Measurements from ENCODE around the gene CDC14A. TPM values are rescaled to one million over a fixed set of nuclear protein-coding genes. Genes with fewer than 3 reads are reported as not detected.

CDC14A gene
- total RNA-seq, 1 donor from 2014 or later: 6.3 TPM

DNA sequence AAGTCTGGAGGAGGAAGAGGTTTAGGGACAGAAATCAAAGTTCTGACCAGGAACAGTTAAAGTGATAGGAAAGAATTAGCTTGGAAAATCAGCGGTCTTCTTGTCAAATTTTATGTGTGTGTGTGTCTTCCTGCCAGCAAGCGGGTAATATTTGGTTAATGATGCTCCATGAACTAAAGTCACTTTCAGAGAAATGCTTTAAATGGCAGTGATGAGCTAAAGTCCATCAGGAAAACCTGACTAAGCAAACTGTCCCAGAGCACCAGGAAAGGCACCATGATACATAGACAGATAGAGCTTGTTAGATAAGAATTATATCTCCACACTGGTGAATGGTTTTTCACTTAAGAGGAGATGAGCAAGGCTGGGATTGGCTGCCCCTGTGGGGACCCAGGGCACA lies 10.0 kb upstream of the CDC14A start:
- Mint-ChIP-seq H3K36me3 (ENCODE audit: low read depth, unreplicated experiment) (no peaks in the 10 kb centered on the region), H3K9me3 (ENCODE audit: unreplicated experiment) (no peaks in the 10 kb centered on the region), H3K4me3 (ENCODE audit: unreplicated experiment) (no peak overlapping the region), H3K4me1 (ENCODE audit: low read depth, unreplicated experiment) (no peaks in the 10 kb centered on the region), H3K27ac (ENCODE audit: unreplicated experiment) (no peak overlapping the region), H3K27me3 (ENCODE audit: low read depth, unreplicated experiment) (peaks cover 5% of the 10 kb centered on the region)
- Histone ChIP-seq H3K27me3 (ENCODE audit: insufficient read depth, low read length) (no peaks in the 10 kb centered on the region), H3K9me3 (ENCODE audit: insufficient read depth, low read depth, low read length) (no peaks in the 10 kb centered on the region), H3K9ac (ENCODE audit: low read length) (no peak overlapping the region), H4K20me1 (ENCODE audit: insufficient read depth, low read length) (no peaks in the 10 kb centered on the region), H2AFZ (ENCODE audit: low read depth, low read length) (no peak overlapping the region), H3K4me2 (ENCODE audit: low read length) (no peak overlapping the region), H3K4me3 (ENCODE audit: insufficient read depth, low read depth, low read length) (no peak overlapping the region), H3K4me1 (ENCODE audit: insufficient read depth, low read length) (no peaks in the 10 kb centered on the region), H3K27ac (ENCODE audit: low read depth, low read length) (no peak overlapping the region), H3K36me3 (ENCODE audit: insufficient read depth, low read length) (no peaks in the 10 kb centered on the region), H3K79me2 (ENCODE audit: insufficient read depth, low read length) (no peaks in the 10 kb centered on the region)
- TF ChIP-seq CTCF (IDR thresholded peaks at IDR 0.05; ENCODE audit: insufficient read depth, low read depth, low read length): no peak
- TF ChIP-seq EZH2 (IDR thresholded peaks at IDR 0.05; ENCODE audit: insufficient read depth, low read length): no peak
- no peak for DNase-seq (ENCODE audit: low read depth)
- no peak for FAIRE-seq

- H3K79me2 ChIP-seq (ENCODE audit: insufficient read depth, low read length): no peaks in the 10 kb centered on the region
- no peak overlapping the region for H3K9ac ChIP-seq (ENCODE audit: low read length)
- no peaks in the 10 kb centered on the region for H3K4me1 ChIP-seq (ENCODE audit: insufficient read depth, low read length)
- no peak overlapping the region for H3K4me3 ChIP-seq (ENCODE audit: insufficient read depth, low read depth, low read length)
- H3K36me3 ChIP-seq (ENCODE audit: insufficient read depth, low read length): no peaks in the 10 kb centered on the region
- H3K9me3 ChIP-seq (ENCODE audit: insufficient read depth, low read depth, low read length): no peaks in the 10 kb centered on the region
- no peaks in the 10 kb centered on the region for H4K20me1 ChIP-seq (ENCODE audit: insufficient read depth, low read length)
- TF ChIP-seq CTCF (IDR thresholded peaks at IDR 0.05; ENCODE audit: insufficient read depth, low read depth, low read length) (no peak), EZH2 (IDR thresholded peaks at IDR 0.05; ENCODE audit: insufficient read depth, low read length) (no peak)
- DNase-seq (ENCODE audit: low read depth) (no peak), FAIRE-seq (no peak)
- no peaks in the 10 kb centered on the region for H3K9me3 Mint-ChIP-seq (ENCODE audit: unreplicated experiment)
- H2AFZ ChIP-seq (ENCODE audit: low read depth, low read length): no peak overlapping the region
- no peaks in the 10 kb centered on the region for H3K4me1 Mint-ChIP-seq (ENCODE audit: low read depth, unreplicated experiment)
- H3K27me3 Mint-ChIP-seq (ENCODE audit: low read depth, unreplicated experiment): peaks cover 5% of the 10 kb centered on the region
- no peak overlapping the region for H3K4me2 ChIP-seq (ENCODE audit: low read length)
- no peak overlapping the region for H3K4me3 Mint-ChIP-seq (ENCODE audit: unreplicated experiment)
- H3K27me3 ChIP-seq (ENCODE audit: insufficient read depth, low read length): no peaks in the 10 kb centered on the region
- no peak overlapping the region for H3K27ac Mint-ChIP-seq (ENCODE audit: unreplicated experiment)
- no peak overlapping the region for H3K27ac ChIP-seq (ENCODE audit: low read depth, low read length)
- H3K36me3 Mint-ChIP-seq (ENCODE audit: low read depth, unreplicated experiment): no peaks in the 10 kb centered on the region
Measured at GRCh38 chr1:100343897-100344296, 8.4 kb upstream of the CDC14A start.

DNA sequence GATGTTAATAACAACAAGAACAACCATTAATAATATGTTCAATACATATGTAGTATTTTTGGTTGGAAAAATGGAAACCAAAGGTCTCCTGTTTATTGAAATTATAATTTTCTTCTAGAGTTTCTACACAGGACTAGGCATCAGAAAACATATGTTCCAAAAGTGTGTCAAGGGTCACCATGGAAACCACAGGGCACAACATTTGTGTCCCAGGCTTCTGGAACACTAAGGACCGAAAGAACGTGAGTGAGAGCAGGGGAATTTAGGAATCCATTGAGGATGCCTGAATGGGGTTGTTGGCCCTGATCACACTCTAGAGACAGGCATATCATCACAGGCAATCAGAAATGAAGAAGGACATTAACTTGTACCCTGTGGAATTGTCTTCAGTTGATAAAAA lies 7.5 kb upstream of the CDC14A start:
- no peak for FAIRE-seq
- no peaks in the 10 kb centered on the region for H3K4me1 ChIP-seq (ENCODE audit: insufficient read depth, low read length)

More for the DNA sequence above, 7.5 kb upstream of the CDC14A start:
- no peak overlapping the region for H3K4me2 ChIP-seq (ENCODE audit: low read length)
- H3K27me3 ChIP-seq (ENCODE audit: insufficient read depth, low read length): no peaks in the 10 kb centered on the region
- no peak overlapping the region for H3K27ac Mint-ChIP-seq (ENCODE audit: unreplicated experiment)
- no peak overlapping the region for H3K27ac ChIP-seq (ENCODE audit: low read depth, low read length)
- peaks cover 5% of the 10 kb centered on the region for H3K27me3 Mint-ChIP-seq (ENCODE audit: low read depth, unreplicated experiment)
- H2AFZ ChIP-seq (ENCODE audit: low read depth, low read length): no peak overlapping the region
- H3K79me2 ChIP-seq (ENCODE audit: insufficient read depth, low read length): no peaks in the 10 kb centered on the region
- no peaks in the 10 kb centered on the region for H3K9me3 ChIP-seq (ENCODE audit: insufficient read depth, low read depth, low read length)
- no peak overlapping the region for H3K9ac ChIP-seq (ENCODE audit: low read length)
- H3K4me3 Mint-ChIP-seq (ENCODE audit: unreplicated experiment): no peak overlapping the region
- H3K4me1 Mint-ChIP-seq (ENCODE audit: low read depth, unreplicated experiment): no peaks in the 10 kb centered on the region
- H3K9me3 Mint-ChIP-seq (ENCODE audit: unreplicated experiment): no peaks in the 10 kb centered on the region
- TF ChIP-seq EZH2 (IDR thresholded peaks at IDR 0.05; ENCODE audit: insufficient read depth, low read length) (no peak), CTCF (IDR thresholded peaks at IDR 0.05; ENCODE audit: insufficient read depth, low read depth, low read length) (no peak)
- H3K4me3 ChIP-seq (ENCODE audit: insufficient read depth, low read depth, low read length): no peak overlapping the region
- H3K36me3 ChIP-seq (ENCODE audit: insufficient read depth, low read length): no peaks in the 10 kb centered on the region
- no peak for DNase-seq (ENCODE audit: low read depth)
- H4K20me1 ChIP-seq (ENCODE audit: insufficient read depth, low read length): no peaks in the 10 kb centered on the region
- H3K36me3 Mint-ChIP-seq (ENCODE audit: low read depth, unreplicated experiment): no peaks in the 10 kb centered on the region

All from astrocyte (in vitro differentiated cells and primary cell).